ENCODE results near the gene NME7.

DNA sequence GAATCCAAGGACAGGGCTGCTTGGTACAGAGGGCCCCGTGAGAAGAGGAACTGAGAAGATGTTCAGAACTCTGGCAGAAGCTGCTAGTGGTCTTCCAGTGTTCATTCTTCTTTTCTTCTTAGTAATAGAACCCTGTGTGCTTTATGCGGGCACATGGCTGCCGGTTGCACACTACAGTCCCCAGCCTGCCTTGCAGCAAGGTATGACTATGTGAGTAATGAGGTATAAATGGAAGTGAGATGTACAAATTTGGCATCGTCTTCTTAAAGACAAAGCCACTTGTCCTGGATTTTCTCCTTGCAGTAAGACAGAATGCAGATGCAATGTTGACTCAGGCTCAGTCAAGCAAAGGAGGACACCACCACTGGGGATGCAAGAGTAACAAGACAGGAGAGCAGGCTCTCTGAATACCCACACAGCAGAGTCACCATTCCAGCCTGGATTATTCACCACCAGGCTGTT lies 276.1 kb downstream of the NME7 start:
- TF ChIP-seq EZH2phosphoT487 (IDR thresholded peaks at IDR 0.05; ENCODE audit: unreplicated experiment) = no peak
- TF ChIP-seq, protein P1, sequence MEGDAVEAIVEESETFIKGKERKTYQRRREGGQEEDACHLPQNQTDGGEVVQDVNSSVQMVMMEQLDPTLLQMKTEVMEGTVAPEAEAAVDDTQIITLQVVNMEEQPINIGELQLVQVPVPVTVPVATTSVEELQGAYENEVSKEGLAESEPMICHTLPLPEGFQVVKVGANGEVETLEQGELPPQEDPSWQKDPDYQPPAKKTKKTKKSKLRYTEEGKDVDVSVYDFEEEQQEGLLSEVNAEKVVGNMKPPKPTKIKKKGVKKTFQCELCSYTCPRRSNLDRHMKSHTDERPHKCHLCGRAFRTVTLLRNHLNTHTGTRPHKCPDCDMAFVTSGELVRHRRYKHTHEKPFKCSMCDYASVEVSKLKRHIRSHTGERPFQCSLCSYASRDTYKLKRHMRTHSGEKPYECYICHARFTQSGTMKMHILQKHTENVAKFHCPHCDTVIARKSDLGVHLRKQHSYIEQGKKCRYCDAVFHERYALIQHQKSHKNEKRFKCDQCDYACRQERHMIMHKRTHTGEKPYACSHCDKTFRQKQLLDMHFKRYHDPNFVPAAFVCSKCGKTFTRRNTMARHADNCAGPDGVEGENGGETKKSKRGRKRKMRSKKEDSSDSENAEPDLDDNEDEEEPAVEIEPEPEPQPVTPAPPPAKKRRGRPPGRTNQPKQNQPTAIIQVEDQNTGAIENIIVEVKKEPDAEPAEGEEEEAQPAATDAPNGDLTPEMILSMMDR (conservative IDR thresholded peaks at IDR 0.05; ENCODE audit: low read depth in 2 of 2) = no peak
- no peak for TF ChIP-seq JUNB (IDR thresholded peaks at IDR 0.05; ENCODE audit: unreplicated experiment)
- TF ChIP-seq EZH2 (IDR thresholded peaks at IDR 0.05; ENCODE audit: low read depth, unreplicated experiment) = no peak
- TF ChIP-seq, protein P2, sequence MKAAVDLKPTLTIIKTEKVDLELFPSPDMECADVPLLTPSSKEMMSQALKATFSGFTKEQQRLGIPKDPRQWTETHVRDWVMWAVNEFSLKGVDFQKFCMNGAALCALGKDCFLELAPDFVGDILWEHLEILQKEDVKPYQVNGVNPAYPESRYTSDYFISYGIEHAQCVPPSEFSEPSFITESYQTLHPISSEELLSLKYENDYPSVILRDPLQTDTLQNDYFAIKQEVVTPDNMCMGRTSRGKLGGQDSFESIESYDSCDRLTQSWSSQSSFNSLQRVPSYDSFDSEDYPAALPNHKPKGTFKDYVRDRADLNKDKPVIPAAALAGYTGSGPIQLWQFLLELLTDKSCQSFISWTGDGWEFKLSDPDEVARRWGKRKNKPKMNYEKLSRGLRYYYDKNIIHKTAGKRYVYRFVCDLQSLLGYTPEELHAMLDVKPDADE (IDR thresholded peaks at IDR 0.05) = no peak
- no peak for TF ChIP-seq CREB1 (CRISPR knock-in tag; IDR thresholded peaks at IDR 0.05; ENCODE audit: low read depth)
